ENCODE measurements around the gene LARGE1. TPM values are rescaled to one million over a fixed set of nuclear protein-coding genes. Genes with fewer than 3 reads are reported as not detected.

Gene LARGE1
- polyA plus RNA-seq, 1 donor, result 17.8 TPM

GRCh38 chr22:33270596-33270995 is 649.7 kb downstream of the LARGE1 start:
- Histone ChIP-seq H3K27me3 (ENCODE audit: control insufficient read depth, insufficient read depth, low read length) (no peaks in the 10 kb centered on the region), H3K4me3 (ENCODE audit: low read length) (no peak overlapping the region), H3K4me1 (ENCODE audit: control insufficient read depth, insufficient read depth, low read length) (no peaks in the 10 kb centered on the region), H3K9me3 (ENCODE audit: control insufficient read depth, low read depth, low read length) (no peaks in the 10 kb centered on the region), H3K27ac (ENCODE audit: low read length) (no peak overlapping the region), H3K36me3 (ENCODE audit: control insufficient read depth, insufficient read depth, low read length) (peaks cover 10% of the 10 kb centered on the region)
- no peak for DNase-seq

- Histone ChIP-seq H3K27ac (ENCODE audit: low read length) (no peak overlapping the region), H3K4me1 (ENCODE audit: control insufficient read depth, insufficient read depth, low read length) (no peaks in the 10 kb centered on the region), H3K4me3 (ENCODE audit: low read length) (no peak overlapping the region), H3K27me3 (ENCODE audit: control insufficient read depth, insufficient read depth, low read length) (peaks cover 3% of the 10 kb centered on the region), H3K9me3 (ENCODE audit: control insufficient read depth, low read depth, low read length) (no peaks in the 10 kb centered on the region), H3K36me3 (ENCODE audit: control insufficient read depth, insufficient read depth, low read length) (no peaks in the 10 kb centered on the region)
- 52% methylated on average over 3 of the region's 4 CpGs for WGBS (ENCODE audit: insufficient coverage, low lambda C conversion rate)
- no peak for DNase-seq
Measured at GRCh38 chr22:33261699-33262098, 658.6 kb downstream of the LARGE1 start.

GRCh38 chr22:33260498-33260897 is 659.8 kb downstream of the LARGE1 start:
- WGBS (ENCODE audit: insufficient coverage, low lambda C conversion rate), result no CpG with 5 or more reads among the region's 9 CpGs

GRCh38 chr22:33255791-33256190 is 664.5 kb downstream of the LARGE1 start:
- whole genome bisulfite sequencing (ENCODE audit: insufficient coverage, low lambda C conversion rate), result 43% methylated on average over 2 of the region's 4 CpGs

More at GRCh38 chr22:33260498-33260897, 659.8 kb downstream of the LARGE1 start:
- Histone ChIP-seq H3K27ac (ENCODE audit: low read length) (no peak overlapping the region), H3K27me3 (ENCODE audit: control insufficient read depth, insufficient read depth, low read length) (peaks cover 5% of the 10 kb centered on the region), H3K4me1 (ENCODE audit: control insufficient read depth, insufficient read depth, low read length) (no peaks in the 10 kb centered on the region), H3K9me3 (ENCODE audit: control insufficient read depth, low read depth, low read length) (no peaks in the 10 kb centered on the region), H3K4me3 (ENCODE audit: low read length) (no peak overlapping the region), H3K36me3 (ENCODE audit: control insufficient read depth, insufficient read depth, low read length) (no peaks in the 10 kb centered on the region)
- no peak for DNase-seq

GRCh38 chr22:33248948-33249347 is 671.3 kb downstream of the LARGE1 start:
- no peaks in the 10 kb centered on the region for H3K4me1 ChIP-seq (ENCODE audit: control insufficient read depth, insufficient read depth, low read length)
- H3K36me3 ChIP-seq (ENCODE audit: control insufficient read depth, insufficient read depth, low read length), result no peaks in the 10 kb centered on the region
- no peak for DNase-seq
- H3K9me3 ChIP-seq (ENCODE audit: control insufficient read depth, low read depth, low read length), result no peaks in the 10 kb centered on the region
- no CpG with 5 or more reads among the region's 2 CpGs for WGBS (ENCODE audit: insufficient coverage, low lambda C conversion rate)
- no peaks in the 10 kb centered on the region for H3K27me3 ChIP-seq (ENCODE audit: control insufficient read depth, insufficient read depth, low read length)
- H3K27ac ChIP-seq (ENCODE audit: low read length), result no peak overlapping the region
- no peak overlapping the region for H3K4me3 ChIP-seq (ENCODE audit: low read length)

More at GRCh38 chr22:33255791-33256190, 664.5 kb downstream of the LARGE1 start:
- Histone ChIP-seq H3K36me3 (ENCODE audit: control insufficient read depth, insufficient read depth, low read length) (no peaks in the 10 kb centered on the region), H3K27me3 (ENCODE audit: control insufficient read depth, insufficient read depth, low read length) (peaks cover 5% of the 10 kb centered on the region), H3K27ac (ENCODE audit: low read length) (no peak overlapping the region), H3K9me3 (ENCODE audit: control insufficient read depth, low read depth, low read length) (no peaks in the 10 kb centered on the region), H3K4me1 (ENCODE audit: control insufficient read depth, insufficient read depth, low read length) (no peaks in the 10 kb centered on the region), H3K4me3 (ENCODE audit: low read length) (no peak overlapping the region)
- DNase-seq, result no peak

GRCh38 chr22:33247758-33248157 is 672.5 kb downstream of the LARGE1 start:
- no peak for DNase-seq
- no CpG with 5 or more reads among the region's 2 CpGs for WGBS (ENCODE audit: insufficient coverage, low lambda C conversion rate)
- no peak overlapping the region for H3K27ac ChIP-seq (ENCODE audit: low read length)
- no peaks in the 10 kb centered on the region for H3K4me1 ChIP-seq (ENCODE audit: control insufficient read depth, insufficient read depth, low read length)
- H3K36me3 ChIP-seq (ENCODE audit: control insufficient read depth, insufficient read depth, low read length), result no peaks in the 10 kb centered on the region
- no peak overlapping the region for H3K4me3 ChIP-seq (ENCODE audit: low read length)
- no peaks in the 10 kb centered on the region for H3K9me3 ChIP-seq (ENCODE audit: control insufficient read depth, low read depth, low read length)
- no peaks in the 10 kb centered on the region for H3K27me3 ChIP-seq (ENCODE audit: control insufficient read depth, insufficient read depth, low read length)

GRCh38 chr22:33242078-33242477 is 678.2 kb downstream of the LARGE1 start:
- Histone ChIP-seq H3K4me1 (ENCODE audit: control insufficient read depth, insufficient read depth, low read length) (no peaks in the 10 kb centered on the region), H3K9me3 (ENCODE audit: control insufficient read depth, low read depth, low read length) (no peaks in the 10 kb centered on the region), H3K4me3 (ENCODE audit: low read length) (no peak overlapping the region), H3K27me3 (ENCODE audit: control insufficient read depth, insufficient read depth, low read length) (no peaks in the 10 kb centered on the region), H3K27ac (ENCODE audit: low read length) (no peak overlapping the region), H3K36me3 (ENCODE audit: control insufficient read depth, insufficient read depth, low read length) (no peaks in the 10 kb centered on the region)
- no peak for DNase-seq

DNA sequence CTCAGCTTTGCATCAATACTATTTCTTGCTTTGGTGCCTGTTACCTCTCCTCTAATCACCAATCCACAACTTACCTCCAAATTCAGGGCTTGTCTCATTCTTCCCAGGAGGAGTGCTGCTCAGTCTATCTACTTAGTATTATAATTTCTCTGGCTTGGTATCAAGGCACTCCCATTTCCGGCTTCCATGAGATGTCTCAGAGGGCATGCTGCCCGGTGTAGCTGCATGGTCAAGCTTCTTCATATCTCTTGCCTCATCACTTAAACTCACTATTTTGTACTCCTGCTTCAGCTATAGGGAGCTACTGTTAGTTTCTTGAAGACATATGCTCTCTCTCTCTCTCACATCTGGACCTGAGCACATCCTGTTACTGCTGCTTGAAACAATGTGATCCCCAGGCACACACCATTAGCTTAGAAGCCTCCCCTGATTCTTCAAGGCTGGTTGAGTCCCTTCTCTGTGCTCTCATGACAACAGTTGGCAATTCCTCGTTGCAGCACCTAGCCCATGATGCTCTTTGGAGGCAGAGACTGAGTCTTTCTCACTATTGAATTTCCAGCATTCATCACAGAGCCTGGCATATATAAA is 679.3 kb downstream of the LARGE1 start:
- no peak overlapping the region for H3K27ac ChIP-seq (ENCODE audit: low read length)
- H3K36me3 ChIP-seq (ENCODE audit: control insufficient read depth, insufficient read depth, low read length), result no peaks in the 10 kb centered on the region
- no CpG with 5 or more reads among the region's 3 CpGs for WGBS (ENCODE audit: insufficient coverage, low lambda C conversion rate)
- H3K4me1 ChIP-seq (ENCODE audit: control insufficient read depth, insufficient read depth, low read length), result no peaks in the 10 kb centered on the region
- no peaks in the 10 kb centered on the region for H3K27me3 ChIP-seq (ENCODE audit: control insufficient read depth, insufficient read depth, low read length)
- no peak overlapping the region for H3K4me3 ChIP-seq (ENCODE audit: low read length)
- no peaks in the 10 kb centered on the region for H3K9me3 ChIP-seq (ENCODE audit: control insufficient read depth, low read depth, low read length)
- no peak for DNase-seq

GRCh38 chr22:33232071-33232470 is 688.2 kb downstream of the LARGE1 start:
- 100% methylated on average over 1 of the region's 5 CpGs for WGBS (ENCODE audit: insufficient coverage, low lambda C conversion rate)
- Histone ChIP-seq H3K27ac (ENCODE audit: low read length) (no peak overlapping the region), H3K9me3 (ENCODE audit: control insufficient read depth, low read depth, low read length) (peaks cover 7% of the 10 kb centered on the region), H3K4me1 (ENCODE audit: control insufficient read depth, insufficient read depth, low read length) (no peaks in the 10 kb centered on the region), H3K27me3 (ENCODE audit: control insufficient read depth, insufficient read depth, low read length) (no peaks in the 10 kb centered on the region), H3K36me3 (ENCODE audit: control insufficient read depth, insufficient read depth, low read length) (no peaks in the 10 kb centered on the region), H3K4me3 (ENCODE audit: low read length) (no peak overlapping the region)
- no peak for DNase-seq

GRCh38 chr22:33227791-33228190 is 692.5 kb downstream of the LARGE1 start:
- Histone ChIP-seq H3K27ac (ENCODE audit: low read length) (no peak overlapping the region), H3K9me3 (ENCODE audit: control insufficient read depth, low read depth, low read length) (peaks cover 7% of the 10 kb centered on the region), H3K36me3 (ENCODE audit: control insufficient read depth, insufficient read depth, low read length) (no peaks in the 10 kb centered on the region), H3K4me3 (ENCODE audit: low read length) (no peak overlapping the region), H3K4me1 (ENCODE audit: control insufficient read depth, insufficient read depth, low read length) (no peaks in the 10 kb centered on the region), H3K27me3 (ENCODE audit: control insufficient read depth, insufficient read depth, low read length) (no peaks in the 10 kb centered on the region)
- DNase-seq, result no peak

- no peak for DNase-seq
- no peak overlapping the region for H3K27ac ChIP-seq (ENCODE audit: low read length)
- no peaks in the 10 kb centered on the region for H3K36me3 ChIP-seq (ENCODE audit: control insufficient read depth, insufficient read depth, low read length)
- no CpG with 5 or more reads among the region's 4 CpGs for WGBS (ENCODE audit: insufficient coverage, low lambda C conversion rate)
- H3K9me3 ChIP-seq (ENCODE audit: control insufficient read depth, low read depth, low read length), result peaks cover 2% of the 10 kb centered on the region
- H3K4me3 ChIP-seq (ENCODE audit: low read length), result no peak overlapping the region
- H3K27me3 ChIP-seq (ENCODE audit: control insufficient read depth, insufficient read depth, low read length), result no peaks in the 10 kb centered on the region
- H3K4me1 ChIP-seq (ENCODE audit: control insufficient read depth, insufficient read depth, low read length), result no peaks in the 10 kb centered on the region
Measured at GRCh38 chr22:33224841-33225240, 695.4 kb downstream of the LARGE1 start.
